GM19238 (cell line): ENCODE results near the gene SIK2.
"Not testable (repeated sequence)": the region's sequence is repeated elsewhere in the genome, so short reads cannot be mapped to it uniquely, and the experiment has no call there.

Experiments used
- DNase-seq: peaks from one replicate; pipeline ENCODE4 v3.0.0; 2011; ENCODE audit warnings: low spot score; ENCODE audit not compliant: insufficient read length

The SIK2 gene

DNA sequence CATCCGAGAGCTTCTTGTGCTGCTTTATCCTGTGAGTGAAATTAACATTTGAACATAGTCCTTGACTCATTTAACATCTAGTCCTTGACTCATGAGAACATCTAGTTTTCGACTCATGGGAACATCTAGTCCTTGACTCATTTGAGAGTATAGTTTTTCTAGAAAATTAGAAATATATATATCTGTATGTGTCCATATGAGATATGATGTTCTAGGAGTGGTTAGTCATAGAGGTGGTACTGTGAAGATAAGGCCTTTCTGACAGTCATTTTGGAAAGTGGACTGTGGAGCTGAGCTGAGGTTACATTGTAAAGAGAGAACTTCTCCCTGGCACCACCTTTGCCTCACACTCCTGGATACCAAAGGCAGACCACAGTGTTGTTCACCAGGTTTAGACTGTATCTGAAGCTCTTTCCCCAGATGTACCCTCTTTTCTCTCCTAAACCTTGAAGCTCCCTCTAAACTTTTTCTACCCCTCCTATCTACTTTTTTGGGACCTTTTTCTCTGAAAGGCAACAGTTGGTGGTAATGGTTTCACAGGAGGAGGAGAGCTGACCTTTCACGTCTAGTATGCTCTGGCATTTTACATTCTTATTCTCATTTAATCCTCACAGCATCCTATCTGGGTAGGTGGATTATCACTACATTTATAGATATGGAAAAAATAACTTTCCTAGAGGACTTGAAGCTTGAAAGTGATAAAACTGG lies 96.8 kb downstream of the SIK2 start:
- DNase-seq: no peak

DNA sequence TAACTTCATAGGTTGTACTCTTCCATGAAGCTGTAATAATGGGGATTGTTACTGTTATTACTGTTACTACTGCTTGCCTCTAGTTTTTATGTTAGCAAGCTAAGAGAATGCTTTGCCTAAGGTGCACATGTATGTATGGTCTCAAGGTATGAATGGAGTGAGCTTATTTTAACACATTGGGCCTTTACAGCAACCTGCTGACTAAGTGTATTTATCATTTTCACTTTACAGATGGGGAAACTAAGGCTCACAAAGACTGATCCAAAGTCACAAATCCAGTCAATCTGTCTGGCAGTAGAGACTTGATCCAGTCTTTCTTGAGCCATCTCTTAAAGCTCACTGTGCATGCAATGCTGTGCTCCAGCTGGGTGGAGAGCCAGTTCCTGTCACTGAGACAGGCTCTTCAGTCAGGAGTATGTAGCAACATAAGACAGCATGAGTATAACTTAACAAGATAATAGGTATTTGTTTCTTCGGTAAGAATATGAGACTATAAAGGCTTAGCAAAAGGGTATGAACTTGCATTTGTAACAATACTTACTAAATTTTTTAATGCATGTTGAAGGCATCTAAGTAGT lies 97.4 kb downstream of the SIK2 start:
- no peak for DNase-seq

- no peak for DNase-seq
Measured at GRCh38 chr11:111700162-111700561, 97.9 kb downstream of the SIK2 start.

GRCh38 chr11:111702623-111703022 lies 100.4 kb downstream of the SIK2 start:
- no peak for DNase-seq

- no peak for DNase-seq
Measured at GRCh38 chr11:111703576-111703975, 101.3 kb downstream of the SIK2 start.

- no peak for DNase-seq
Measured at GRCh38 chr11:111707039-111707690, 104.9 kb downstream of the SIK2 start.

DNA sequence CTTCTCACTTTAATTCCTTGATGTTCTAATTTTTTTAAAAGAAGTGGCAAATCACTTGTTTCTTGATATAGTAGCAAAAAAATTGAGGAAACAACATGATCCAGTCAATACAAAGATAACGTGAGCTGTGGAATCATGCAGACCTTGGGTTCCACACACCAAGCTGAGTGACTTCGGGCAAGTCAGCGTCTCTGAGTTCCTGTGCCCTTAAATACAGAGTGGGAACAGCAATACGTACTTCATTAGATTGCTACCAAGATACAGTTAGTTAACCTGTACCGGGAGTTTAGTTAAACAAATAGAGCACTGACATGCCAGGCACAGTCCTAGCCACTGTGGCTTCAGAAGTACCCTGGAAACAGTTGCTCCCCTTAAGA lies 105.4 kb downstream of the SIK2 start:
- no peak for DNase-seq

DNA sequence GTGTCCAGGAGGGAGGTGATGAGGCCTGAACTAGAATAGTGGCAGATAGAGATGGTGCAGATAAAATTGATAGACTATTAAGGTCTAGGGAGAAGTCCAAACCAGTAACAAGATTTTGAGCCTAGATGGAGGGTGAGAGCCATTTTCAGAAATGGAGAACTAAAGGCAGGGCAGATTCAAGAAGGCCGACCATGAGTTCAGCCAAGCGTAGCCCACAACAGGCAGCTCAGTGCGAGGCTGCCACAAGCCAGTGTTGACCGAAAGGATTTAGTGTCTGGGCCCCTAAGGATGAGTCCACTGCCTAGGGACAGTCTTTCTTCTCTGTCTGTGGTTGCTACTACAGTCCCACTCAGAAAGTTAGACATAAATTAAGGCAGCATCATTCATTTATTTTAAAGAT lies 112.3 kb downstream of the SIK2 start:
- DNase-seq: no peak

GRCh38 chr11:111715142-111715816 lies 113.0 kb downstream of the SIK2 start:
- DNase-seq: no peak

DNA sequence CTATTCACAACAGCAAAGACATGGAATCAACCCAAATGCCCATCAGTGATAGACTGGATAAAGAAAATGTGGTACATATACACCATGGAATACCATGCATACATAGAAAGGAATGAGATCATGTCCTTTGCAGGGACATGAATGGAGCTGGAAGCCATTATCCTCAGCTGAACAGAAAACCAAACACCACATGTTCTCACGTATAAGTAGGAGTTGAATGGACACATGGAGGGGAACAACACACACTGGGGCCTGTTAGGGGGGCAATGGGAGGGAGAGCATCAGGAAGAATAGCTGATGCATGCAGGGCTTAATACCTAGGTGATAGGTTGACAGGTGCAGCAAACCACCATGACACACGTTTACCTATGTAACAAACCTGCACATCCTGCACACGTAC lies 115.4 kb downstream of the SIK2 start:
- not testable (repeated sequence) for DNase-seq

GRCh38 chr11:111718436-111718835 lies 116.2 kb downstream of the SIK2 start:
- DNase-seq: no peak

DNA sequence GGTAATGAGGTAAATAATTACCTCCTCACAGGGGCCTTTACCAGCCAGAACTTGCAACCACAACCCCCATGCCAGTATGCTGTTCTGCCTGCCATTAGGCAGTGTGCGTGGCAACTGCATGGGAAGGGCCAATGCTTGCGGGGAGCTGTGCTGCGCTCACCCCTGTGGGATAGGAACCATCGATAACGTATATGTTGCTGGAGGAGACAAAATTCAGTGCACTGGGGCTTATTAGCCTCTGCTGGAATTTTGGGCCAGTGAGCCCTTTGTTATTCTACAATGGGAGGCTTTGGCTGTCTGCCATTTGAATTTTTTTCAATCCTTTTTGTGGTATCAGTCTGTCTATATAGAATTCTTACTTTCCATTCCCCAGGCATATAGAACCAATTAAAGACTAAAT lies 116.6 kb downstream of the SIK2 start:
- DNase-seq: no peak

- DNase-seq: no peak
Measured at GRCh38 chr11:111719379-111719778, 117.1 kb downstream of the SIK2 start.

- DNase-seq: no peak
Measured at GRCh38 chr11:111720801-111721494, 118.7 kb downstream of the SIK2 start.

DNA sequence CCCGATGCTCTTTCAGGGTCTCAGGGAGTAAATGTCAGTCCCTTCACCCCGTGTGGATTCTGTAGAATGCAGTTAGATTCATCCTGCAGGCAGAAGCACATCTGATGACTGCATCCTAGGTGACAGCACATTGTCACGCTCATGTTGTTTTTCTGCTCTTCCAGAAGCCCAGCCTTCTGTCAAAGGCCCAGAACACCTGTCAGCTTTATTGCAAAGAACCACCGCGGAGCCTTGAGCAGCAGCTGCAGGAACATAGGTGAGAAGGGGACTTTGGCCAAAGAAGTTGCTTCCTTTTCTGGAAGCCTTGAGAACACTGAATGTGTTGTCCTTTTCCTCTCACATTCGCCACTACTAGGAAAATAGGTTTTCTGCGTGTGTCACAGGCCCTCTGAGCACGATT lies 120.3 kb downstream of the SIK2 start:
- no peak for DNase-seq

DNA sequence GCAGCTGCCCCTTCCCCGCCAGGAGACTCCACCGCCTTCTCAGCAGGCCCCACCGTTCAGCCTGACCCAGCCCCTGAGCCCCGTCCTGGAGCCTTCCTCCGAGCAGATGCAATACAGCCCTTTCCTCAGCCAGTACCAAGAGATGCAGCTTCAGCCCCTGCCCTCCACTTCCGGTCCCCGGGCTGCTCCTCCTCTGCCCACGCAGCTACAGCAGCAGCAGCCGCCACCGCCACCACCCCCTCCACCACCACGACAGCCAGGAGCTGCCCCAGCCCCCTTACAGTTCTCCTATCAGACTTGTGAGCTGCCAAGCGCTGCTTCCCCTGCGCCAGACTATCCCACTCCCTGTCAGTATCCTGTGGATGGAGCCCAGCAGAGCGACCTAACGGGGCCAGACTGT lies 121.3 kb downstream of the SIK2 start:
- no peak for DNase-seq

GRCh38 chr11:111724615-111725129 lies 122.4 kb downstream of the SIK2 start:
- DNase-seq: no peak

GRCh38 chr11:111725621-111726020 lies 123.4 kb downstream of the SIK2 start:
- DNase-seq: no peak

DNA sequence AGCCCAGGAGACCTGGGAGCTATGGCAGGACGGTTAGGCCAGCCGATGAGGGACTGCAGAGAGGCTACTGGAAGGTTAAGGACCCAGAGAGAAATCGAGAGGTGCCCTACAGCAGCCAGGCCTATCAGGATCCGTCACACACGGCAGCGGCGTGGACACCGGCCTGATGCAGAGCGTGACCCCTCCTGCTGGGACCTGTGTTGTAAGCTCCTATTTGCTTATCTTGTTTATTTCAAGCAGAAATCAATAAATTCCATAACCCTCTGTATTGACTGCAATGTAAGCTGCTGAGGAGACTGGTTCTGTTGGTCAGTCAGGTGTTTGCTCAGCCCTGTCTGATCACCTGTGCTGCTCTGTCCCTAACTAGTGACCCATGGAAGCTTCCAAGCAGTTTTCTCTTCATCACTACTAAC lies 124.1 kb downstream of the SIK2 start:
- DNase-seq: no peak

- DNase-seq: no peak
Measured at GRCh38 chr11:111727431-111727830, 125.2 kb downstream of the SIK2 start.

DNA sequence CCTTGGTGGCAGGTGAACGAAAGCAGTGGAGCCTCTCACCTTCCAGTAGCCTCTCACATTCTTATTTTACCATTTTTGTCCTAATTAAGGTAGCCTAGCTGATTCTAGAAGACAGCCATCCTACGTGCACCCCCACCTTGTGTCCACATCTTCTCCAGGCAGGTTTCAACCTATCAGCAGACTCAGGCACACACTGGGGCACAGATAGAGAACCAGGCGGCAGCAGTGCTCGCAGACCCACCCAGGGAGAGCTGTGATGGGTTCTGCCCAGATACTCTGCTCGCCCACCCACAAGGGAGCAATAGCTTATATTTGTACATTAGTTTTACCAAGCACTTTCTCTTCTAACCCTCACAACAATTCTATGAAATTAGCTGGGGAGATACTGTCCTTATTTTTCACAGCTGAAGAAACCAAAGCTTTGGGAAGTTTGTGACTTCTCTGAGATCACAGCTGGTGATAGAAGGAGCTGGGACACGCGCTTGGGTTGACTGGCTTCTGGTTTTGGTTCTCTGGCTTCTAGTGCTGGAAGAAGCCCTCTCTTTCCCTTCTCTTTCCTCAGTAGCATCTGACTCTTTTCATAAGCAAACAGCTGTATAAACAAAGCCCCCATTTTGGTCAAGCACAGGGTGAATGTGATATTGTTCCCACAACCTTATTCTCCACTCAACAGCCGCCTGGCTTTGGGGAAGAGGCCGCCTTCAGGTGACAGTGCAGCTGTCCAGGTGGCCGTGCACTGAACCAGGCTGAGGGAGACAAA lies 127.0 kb downstream of the SIK2 start:
- DNase-seq: no peak
